Breast epithelium (tissue), 3 donors: ENCODE measurements around the gene GUCY1A2.
"Not testable (repeated sequence)": the region's sequence is repeated elsewhere in the genome, so short reads cannot be mapped to it uniquely, and the experiment has no call there.

Experiments used
- CTCF ChIP-seq, 3 donors: fragments of 450-650 bp; IDR thresholded peaks; one replicate each; pipeline ENCODE4 v1.5.1; 2016 to 2017; ENCODE audit warnings: antibody characterized with exemption in 3 of 3, mild to moderate bottlenecking in 3 of 3, moderate library complexity in 3 of 3
- POLR2A ChIP-seq: fragments of 450-650 bp; IDR thresholded peaks from one replicate; pipeline ENCODE4 v1.6.1; 2016; ENCODE audit warnings: antibody characterized with exemption, mild to moderate bottlenecking, moderate library complexity

- not testable (repeated sequence) for TF ChIP-seq POLR2A; CTCF (IDR thresholded peaks at IDR 0.05)
Measured at GRCh38 chr11:106883693-106884092, 134.6 kb downstream of the GUCY1A2 start.
